ENCODE results near the gene RPTN. TPM values are rescaled to one million over a fixed set of nuclear protein-coding genes. Genes with fewer than 3 reads are reported as not detected.

Gene RPTN
- total RNA-seq, 2 donors from 2014 or later, result not detected

DNA sequence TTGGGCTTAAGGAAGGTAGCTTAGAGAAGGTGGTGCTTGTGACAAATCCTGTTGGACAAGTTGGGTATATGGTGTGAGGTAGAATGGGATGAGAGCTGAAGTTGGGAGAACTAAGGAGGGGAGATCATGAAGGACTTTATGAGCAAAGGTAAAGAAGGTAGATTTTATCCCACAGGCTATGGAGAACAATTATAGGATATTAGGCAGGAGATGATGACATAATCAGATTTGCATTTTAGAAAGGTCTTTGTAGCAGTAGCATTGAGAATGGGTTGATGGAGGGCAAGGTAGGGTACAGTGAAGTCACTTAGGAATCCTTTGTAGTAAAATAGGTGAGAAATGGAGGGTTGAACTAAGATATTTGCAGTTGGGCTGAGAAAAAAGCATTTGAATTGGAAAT lies 28.8 kb downstream of the RPTN start:
- Histone ChIP-seq H3K4me1 (no peaks in the 10 kb centered on the region), H3K4me3 (no peak overlapping the region), H3K27ac (no peak overlapping the region), H3K9me3 (no peaks in the 10 kb centered on the region), H3K36me3 (replicated peaks in 1 of 2; ENCODE audit: insufficient read depth in 1 of 2, low read depth in 2 of 2) (no peaks in the 10 kb centered on the region), H3K27me3 (no peaks in the 10 kb centered on the region)
- intact Hi-C loops (cut with DNase I), result no loop called here
- TF ChIP-seq, protein P1, sequence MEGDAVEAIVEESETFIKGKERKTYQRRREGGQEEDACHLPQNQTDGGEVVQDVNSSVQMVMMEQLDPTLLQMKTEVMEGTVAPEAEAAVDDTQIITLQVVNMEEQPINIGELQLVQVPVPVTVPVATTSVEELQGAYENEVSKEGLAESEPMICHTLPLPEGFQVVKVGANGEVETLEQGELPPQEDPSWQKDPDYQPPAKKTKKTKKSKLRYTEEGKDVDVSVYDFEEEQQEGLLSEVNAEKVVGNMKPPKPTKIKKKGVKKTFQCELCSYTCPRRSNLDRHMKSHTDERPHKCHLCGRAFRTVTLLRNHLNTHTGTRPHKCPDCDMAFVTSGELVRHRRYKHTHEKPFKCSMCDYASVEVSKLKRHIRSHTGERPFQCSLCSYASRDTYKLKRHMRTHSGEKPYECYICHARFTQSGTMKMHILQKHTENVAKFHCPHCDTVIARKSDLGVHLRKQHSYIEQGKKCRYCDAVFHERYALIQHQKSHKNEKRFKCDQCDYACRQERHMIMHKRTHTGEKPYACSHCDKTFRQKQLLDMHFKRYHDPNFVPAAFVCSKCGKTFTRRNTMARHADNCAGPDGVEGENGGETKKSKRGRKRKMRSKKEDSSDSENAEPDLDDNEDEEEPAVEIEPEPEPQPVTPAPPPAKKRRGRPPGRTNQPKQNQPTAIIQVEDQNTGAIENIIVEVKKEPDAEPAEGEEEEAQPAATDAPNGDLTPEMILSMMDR (IDR thresholded peaks at IDR 0.05), result no peak
- no peak for TF ChIP-seq POLR2A (IDR thresholded peaks at IDR 0.05)
- no peak for ATAC-seq
- no peak for DNase-seq

DNA sequence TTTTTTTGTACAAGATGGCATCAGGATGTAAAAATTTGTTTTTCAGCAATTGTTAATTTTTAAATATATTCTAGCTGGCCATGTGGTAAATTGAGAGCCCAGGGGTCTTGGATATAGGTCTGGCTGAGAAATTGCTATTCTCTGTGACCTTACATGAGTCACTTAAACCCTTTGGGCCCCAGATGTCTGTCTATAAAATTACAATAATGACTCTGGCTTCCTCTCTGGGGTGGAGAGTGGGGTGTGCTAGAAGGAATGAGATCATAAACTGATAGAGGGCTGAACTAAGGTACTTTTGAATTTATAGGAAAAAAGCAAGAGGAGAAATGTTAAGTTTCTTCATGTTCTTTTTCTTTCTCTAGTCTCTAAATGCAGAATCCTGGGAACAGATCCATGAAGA lies 31.4 kb downstream of the RPTN start:
- H3K27ac ChIP-seq, result no peak overlapping the region
- H3K9me3 ChIP-seq, result no peaks in the 10 kb centered on the region
- TF ChIP-seq POLR2A (IDR thresholded peaks at IDR 0.05), result no peak
- TF ChIP-seq, protein P1 (IDR thresholded peaks at IDR 0.05), result no peak
- DNase-seq (no peak), ATAC-seq (no peak)
- H3K27me3 ChIP-seq, result no peaks in the 10 kb centered on the region
- intact Hi-C loops (cut with DNase I), result no loop called here
- no peaks in the 10 kb centered on the region for H3K4me1 ChIP-seq
- H3K36me3 ChIP-seq (replicated peaks in 1 of 2; ENCODE audit: insufficient read depth in 1 of 2, low read depth in 2 of 2), result no peaks in the 10 kb centered on the region
- no peak overlapping the region for H3K4me3 ChIP-seq

DNA sequence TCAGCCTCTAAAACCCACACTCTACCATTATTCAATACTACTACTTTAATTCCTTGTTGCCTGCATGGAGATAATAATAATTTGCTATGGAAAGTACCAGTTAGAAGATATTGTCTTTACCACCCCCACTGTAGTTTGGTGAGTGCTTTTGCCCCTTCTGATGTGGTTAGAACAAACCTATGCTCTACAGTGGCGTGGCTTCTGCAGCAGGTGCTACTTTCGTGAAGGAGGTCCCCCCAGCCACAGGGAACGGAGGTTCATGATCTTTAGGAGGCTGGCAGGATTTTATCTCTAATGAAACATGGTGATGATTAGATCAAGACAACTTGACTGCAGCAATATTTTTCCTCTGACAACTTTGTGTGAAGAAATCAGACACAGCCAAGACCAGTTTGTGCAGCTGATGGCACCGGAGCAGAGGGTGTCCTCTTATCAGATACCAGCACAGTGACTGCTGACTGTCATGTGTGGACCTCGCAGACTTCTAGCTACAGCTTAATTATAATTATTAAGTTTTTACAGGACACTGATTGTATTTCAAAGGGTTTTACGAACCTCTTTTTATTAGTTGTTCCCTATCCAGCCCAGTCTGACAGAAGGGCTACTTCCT lies 33.1 kb downstream of the RPTN start:
- DNase-seq (no peak), ATAC-seq (no peak)
- Histone ChIP-seq H3K4me1 (no peaks in the 10 kb centered on the region), H3K9me3 (no peaks in the 10 kb centered on the region), H3K27ac (no peak overlapping the region), H3K36me3 (replicated peaks in 1 of 2; ENCODE audit: insufficient read depth in 1 of 2, low read depth in 2 of 2) (no peaks in the 10 kb centered on the region), H3K27me3 (no peaks in the 10 kb centered on the region), H3K4me3 (no peak overlapping the region)
- TF ChIP-seq, protein P1 (IDR thresholded peaks at IDR 0.05), result no peak
- no peak for TF ChIP-seq POLR2A (IDR thresholded peaks at IDR 0.05)
- intact Hi-C loops (cut with DNase I), result no loop called here
- 52 to 56% methylated on average over 4 to 6 of the region's 6 CpGs for WGBS, 2 donors

DNA sequence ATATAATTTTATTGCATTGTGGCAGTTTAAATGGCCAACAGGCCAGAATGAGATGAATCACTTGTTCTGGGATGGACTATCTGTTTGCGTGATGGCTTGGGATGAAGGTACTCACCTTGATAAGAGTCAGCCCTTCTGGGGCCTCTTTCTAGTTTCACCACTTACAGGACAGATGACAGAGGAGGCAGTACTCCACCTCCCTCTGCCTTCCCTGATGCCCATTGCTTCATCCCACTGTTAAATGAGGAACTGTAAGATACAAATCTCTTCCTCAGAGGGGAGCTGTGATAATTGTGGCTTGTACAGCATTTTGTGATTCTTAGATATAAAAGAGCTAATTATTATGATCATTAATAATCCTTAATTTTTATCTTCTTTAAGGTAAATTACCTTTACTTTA lies 40.1 kb downstream of the RPTN start:
- DNase-seq, result no peak
- H3K4me3 ChIP-seq, result no peak overlapping the region
- H3K4me1 ChIP-seq, result no peaks in the 10 kb centered on the region
- H3K27ac ChIP-seq, result no peak overlapping the region
- intact Hi-C loops (cut with DNase I), result no loop called here
- no peak for ATAC-seq
- TF ChIP-seq, protein P1 (IDR thresholded peaks at IDR 0.05), result no peak
- no peak for TF ChIP-seq POLR2A (IDR thresholded peaks at IDR 0.05)
- H3K27me3 ChIP-seq, result peaks cover 0 to 8% of the 10 kb centered on the region in 2 donors
- WGBS, 2 donors, result 95 to 100% methylated on average over 1 of the region's 1 CpG
- H3K9me3 ChIP-seq, result no peaks in the 10 kb centered on the region
- H3K36me3 ChIP-seq (replicated peaks in 1 of 2; ENCODE audit: insufficient read depth in 1 of 2, low read depth in 2 of 2), result no peaks in the 10 kb centered on the region

DNA sequence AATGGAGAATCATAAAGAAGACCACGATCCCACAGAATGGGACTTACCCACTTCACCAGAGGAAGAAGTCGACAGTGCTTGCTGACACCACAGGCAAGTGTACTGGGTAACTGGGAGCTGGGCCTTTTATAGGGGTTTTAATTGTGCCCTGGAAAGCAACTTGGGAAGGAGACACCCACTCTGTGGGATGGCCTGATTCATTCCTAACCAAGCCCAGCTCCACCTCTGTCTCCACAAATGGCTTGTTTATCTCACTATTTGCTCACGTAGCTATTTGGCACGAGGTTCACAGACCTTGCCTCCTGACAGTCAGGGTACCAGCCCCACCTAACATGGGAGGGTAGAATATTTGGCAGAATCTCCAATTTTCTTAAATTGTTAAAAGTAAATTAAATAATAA lies 43.7 kb downstream of the RPTN start, which contains the start of gene TCHH:
Gene TCHH, minus strand, starts transcription at position 101 of the 400 bp plus-strand sequence. CDS start 1,364 bp downstream, outside the sequence.
- WGBS, 2 donors, result 38 to 46% methylated on average over 4 of the region's 4 CpGs
- TF ChIP-seq POLR2A (IDR thresholded peaks at IDR 0.05), result no peak
- TF ChIP-seq, protein P1 (IDR thresholded peaks at IDR 0.05), result no peak
- intact Hi-C loops (cut with DNase I), result no loop called here
- H3K9me3 ChIP-seq, result no peaks in the 10 kb centered on the region
- no peak within 1 kb of the TSS for H3K4me3 ChIP-seq
- DNase-seq, result no peak
- H3K4me1 ChIP-seq, result peaks cover 25% of the 10 kb centered on the region
- peaks cover 0 to 32% of the 10 kb centered on the region in 2 donors for H3K27me3 ChIP-seq
- H3K36me3 ChIP-seq (replicated peaks in 1 of 2; ENCODE audit: insufficient read depth in 1 of 2, low read depth in 2 of 2), result no peaks in the 10 kb centered on the region
- ATAC-seq, result no peak
- H3K27ac ChIP-seq, result no peak within 1 kb of the TSS
